GM23248 (cell line): Measurements from ENCODE around the gene CCT3. TPM values are rescaled to one million over a fixed set of nuclear protein-coding genes. Genes with fewer than 3 reads are reported as not detected.

Experiments
- DNase-seq: peaks from one replicate; pipeline ENCODE4 v3.0.0-alpha.2; 2015
- H2AFZ ChIP-seq: fragments of 200-600 bp; sonication (generic); 2 replicates; pipeline ENCODE4 v1.6.1; 2016; ENCODE audit warnings: antibody characterized with exemption
- H3F3A ChIP-seq: fragments of 200-600 bp; sonication (generic); 2 replicates; pipeline ENCODE4 v1.6.1; 2016; ENCODE audit warnings: mild to moderate bottlenecking, antibody characterized with exemption, mixed run types; ENCODE audit not compliant: insufficient read depth
- H3K27ac ChIP-seq: fragments of 200-600 bp; sonication (generic); 2 replicates; pipeline ENCODE4 v1.5.1; 2016; ENCODE audit warnings: mild to moderate bottlenecking
- H3K27me3 ChIP-seq: fragments of 200-600 bp; sonication (generic); replicated peaks from 2 replicates; pipeline ENCODE4 v1.6.1; 2016; ENCODE audit warnings: mild to moderate bottlenecking; ENCODE audit not compliant: insufficient read depth
- H3K36me3 ChIP-seq: fragments of 200-600 bp; sonication (generic); 2 replicates; pipeline ENCODE4 v1.6.1; 2016; ENCODE audit warnings: low read depth, mild to moderate bottlenecking
- H3K4me1 ChIP-seq: fragments of 200-600 bp; sonication (generic); 2 replicates; pipeline ENCODE4 v1.6.1; 2016; ENCODE audit warnings: mild to moderate bottlenecking; ENCODE audit not compliant: insufficient read depth
- H3K4me2 ChIP-seq: fragments of 200-600 bp; sonication (generic); one replicate; pipeline ENCODE4 v1.6.1; 2016; ENCODE audit warnings: mild to moderate bottlenecking; ENCODE audit not compliant: unreplicated experiment
- H3K4me3 ChIP-seq: fragments of 200-600 bp; sonication (generic); 2 replicates; pipeline ENCODE4 v1.5.1; 2016; ENCODE audit warnings: mild to moderate bottlenecking
- H3K79me2 ChIP-seq: fragments of 200-600 bp; sonication (generic); 2 replicates; pipeline ENCODE4 v1.6.1; 2016; ENCODE audit warnings: mild to moderate bottlenecking; ENCODE audit not compliant: insufficient read depth
- H3K9ac ChIP-seq: fragments of 200-600 bp; sonication (generic); 2 replicates; pipeline ENCODE4 v1.6.1; 2016; ENCODE audit warnings: mild to moderate bottlenecking
- H3K9me2 ChIP-seq: fragments of 200-600 bp; sonication (generic); 2 replicates; pipeline ENCODE4 v1.6.1; 2016; ENCODE audit warnings: mixed run types, mild to moderate bottlenecking, moderate library complexity; ENCODE audit not compliant: insufficient read depth
- H3K9me3 ChIP-seq: fragments of 200-600 bp; sonication (generic); one replicate; pipeline ENCODE4 v1.6.1; 2017; ENCODE audit warnings: low read depth
- H4K20me1 ChIP-seq: fragments of 200-600 bp; sonication (generic); 2 replicates; pipeline ENCODE4 v1.6.0; 2016; ENCODE audit not compliant: insufficient read depth
- EZH2 ChIP-seq: fragments of 200-600 bp; sonication (generic); IDR thresholded peaks from 2 replicates; pipeline ENCODE4 v1.6.1; 2018; ENCODE audit warnings: antibody characterized with exemption, mild to moderate bottlenecking; ENCODE audit not compliant: insufficient read depth, poor library complexity, severe bottlenecking
- EZH2phosphoT487 ChIP-seq: fragments of 200-600 bp; sonication (generic); IDR thresholded peaks from 2 replicates; pipeline ENCODE4 v1.6.1; 2018; ENCODE audit warnings: antibody characterized with exemption, moderate library complexity, mild to moderate bottlenecking, low read depth; ENCODE audit not compliant: insufficient read depth
- WGBS, 2 experiments: methylation state at CpG; one replicate each; pipeline ENCODE4 v1.1.6; 2015 to 2017; ENCODE audit warnings: low lambda C conversion rate in 2 of 2, low coverage in 1 of 2; ENCODE audit errors: missing lambda C conversion rate in 2 of 2; 5-methylcytosine and 5-hydroxymethylcytosine counted together
- in situ Hi-C: fragments of 300-500 bp; cut with MboI; formaldehyde crosslinking; loops from 2 replicates; pipeline ENCODE4 v1.15.0; 2020
- polyA plus RNA-seq: library from polyadenylated mRNA; unstranded; fragments of >200 nt; fragmentation: Nextera tagmentation; extraction: Ambion mirVana; gene quantifications from 2 replicates; pipeline ENCODE4 v1.2.1, GENCODE V29; 2016
- total RNA-seq: library from RNA; depleted of rRNA; stranded (reverse); fragments of >200 nt; shearing (Covaris generic); gene quantifications from 2 replicates; pipeline ENCODE4 v1.2.3, GENCODE V29; 2014

CCT3 gene
- total and polyA plus RNA-seq, 2 experiments from 2014 or later, result 226 to 307 TPM

- peaks cover 17% of the 10 kb centered on the region; the same call in 1 of the 2 replicates for H3K27me3 ChIP-seq
- H3K9ac ChIP-seq, result no peak overlapping the region
- no peaks in the 10 kb centered on the region for H3K4me1 ChIP-seq
- H3K4me3 ChIP-seq, result no peak overlapping the region
- no peak overlapping the region for H3K27ac ChIP-seq
- TF ChIP-seq EZH2phosphoT487 (no peak), EZH2 (no peak)
- no peak overlapping the region for H2AFZ ChIP-seq
- no peak for DNase-seq
- no peaks in the 10 kb centered on the region for H3K79me2 ChIP-seq
- no peaks in the 10 kb centered on the region for H3F3A ChIP-seq
- H3K4me2 ChIP-seq, result no peak overlapping the region
- H3K36me3 ChIP-seq, result no peaks in the 10 kb centered on the region
- no peaks in the 10 kb centered on the region for H4K20me1 ChIP-seq
- in situ Hi-C loops, result no loop called here
- H3K9me3 ChIP-seq, result no peaks in the 10 kb centered on the region
- H3K9me2 ChIP-seq, result no peaks in the 10 kb centered on the region
Measured at GRCh38 chr1:156365754-156366153, 27.7 kb upstream of the CCT3 start.

- H3K9ac ChIP-seq, result no peak overlapping the region
- no peak overlapping the region for H3K4me3 ChIP-seq
- DNase-seq, result no peak
- H3K4me1 ChIP-seq, result no peaks in the 10 kb centered on the region
- H3F3A ChIP-seq, result no peaks in the 10 kb centered on the region
- no peak for TF ChIP-seq EZH2phosphoT487
- TF ChIP-seq EZH2, result no peak
- H4K20me1 ChIP-seq, result no peaks in the 10 kb centered on the region
- no peaks in the 10 kb centered on the region for H3K9me3 ChIP-seq
- H3K79me2 ChIP-seq, result no peaks in the 10 kb centered on the region
- no peak overlapping the region for H2AFZ ChIP-seq
- H3K9me2 ChIP-seq, result no peaks in the 10 kb centered on the region
- in situ Hi-C loops, result no loop called here
- no peak overlapping the region for H3K27ac ChIP-seq
- WGBS, 2 experiments, result 83 to 86% methylated on average over 11 of the region's 11 CpGs
- H3K27me3 ChIP-seq, result peaks cover 23% of the 10 kb centered on the region; the same call in 1 of the 2 replicates
- no peak overlapping the region for H3K4me2 ChIP-seq
- H3K36me3 ChIP-seq, result no peaks in the 10 kb centered on the region
Measured at GRCh38 chr1:156360534-156360933, 22.4 kb upstream of the CCT3 start.

GRCh38 chr1:156359973-156360372 is 21.9 kb upstream of the CCT3 start:
- TF ChIP-seq EZH2phosphoT487 (no peak), EZH2 (no peak)
- Histone ChIP-seq H3K4me3 (no peak overlapping the region), H3K9me3 (no peaks in the 10 kb centered on the region), H4K20me1 (no peaks in the 10 kb centered on the region), H3K27ac (no peak overlapping the region), H3F3A (no peaks in the 10 kb centered on the region), H3K4me2 (no peak overlapping the region), H3K79me2 (no peaks in the 10 kb centered on the region), H3K27me3 (peaks cover 21% of the 10 kb centered on the region; the same call in 1 of the 2 replicates), H3K4me1 (no peaks in the 10 kb centered on the region), H3K9me2 (no peaks in the 10 kb centered on the region), H3K9ac (no peak overlapping the region), H3K36me3 (no peaks in the 10 kb centered on the region), H2AFZ (no peak overlapping the region)
- peak; percentile 71 for DNase-seq
- in situ Hi-C loops, result no loop called here
- 13 to 14% methylated on average over 6 of the region's 6 CpGs for WGBS, 2 experiments

- Histone ChIP-seq H3K9me3 (no peaks in the 10 kb centered on the region), H3K9me2 (no peaks in the 10 kb centered on the region), H3K9ac (no peak overlapping the region), H3K36me3 (no peaks in the 10 kb centered on the region), H2AFZ (no peak overlapping the region), H3K27ac (no peak overlapping the region), H3K4me1 (no peaks in the 10 kb centered on the region), H3F3A (no peaks in the 10 kb centered on the region), H3K4me3 (no peak overlapping the region), H3K4me2 (no peak overlapping the region), H3K79me2 (no peaks in the 10 kb centered on the region), H4K20me1 (no peaks in the 10 kb centered on the region), H3K27me3 (peaks cover 13% of the 10 kb centered on the region; the same call in 1 of the 2 replicates)
- peak; percentile 52 for DNase-seq
- in situ Hi-C loops, result no loop called here
- WGBS, 2 experiments, result 50 to 68% methylated on average over 3 of the region's 3 CpGs
- TF ChIP-seq EZH2phosphoT487, result no peak
- TF ChIP-seq EZH2, result no peak
Measured at GRCh38 chr1:156359249-156359648, 21.2 kb upstream of the CCT3 start.

DNA sequence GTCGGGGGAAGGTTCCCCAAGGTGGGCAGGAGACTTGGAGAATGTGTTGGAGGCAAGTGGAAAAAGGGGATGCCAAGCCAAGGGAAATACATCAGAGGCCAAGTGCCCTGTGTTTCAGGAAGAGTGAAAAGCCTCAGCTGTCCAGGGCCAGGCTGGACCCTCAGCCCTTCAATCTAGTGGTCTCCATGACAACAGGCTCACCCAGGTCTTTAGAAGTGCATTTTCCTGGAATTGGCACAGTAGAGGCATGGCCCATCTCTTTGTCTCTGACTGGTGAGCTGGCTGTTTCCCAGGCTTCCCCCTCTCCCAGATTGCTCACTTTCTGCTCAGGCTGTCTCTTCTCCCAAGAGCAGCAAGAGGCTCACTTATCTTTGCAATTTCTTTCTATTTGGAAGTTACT is 20.5 kb upstream of the CCT3 start:
- Histone ChIP-seq H3K9ac (no peak overlapping the region), H3K36me3 (no peaks in the 10 kb centered on the region), H3K4me2 (no peak overlapping the region), H3K9me2 (no peaks in the 10 kb centered on the region), H3K9me3 (no peaks in the 10 kb centered on the region), H3K27me3 (peaks cover 13% of the 10 kb centered on the region; the same call in 1 of the 2 replicates), H3F3A (no peaks in the 10 kb centered on the region), H3K4me1 (no peaks in the 10 kb centered on the region), H3K4me3 (no peak overlapping the region), H3K79me2 (no peaks in the 10 kb centered on the region), H2AFZ (no peak overlapping the region), H3K27ac (no peak overlapping the region), H4K20me1 (no peaks in the 10 kb centered on the region)
- TF ChIP-seq EZH2phosphoT487 (no peak), EZH2 (no peak)
- no peak for DNase-seq
- in situ Hi-C loops, result no loop called here
- 25 to 33% methylated on average over 1 of the region's 1 CpG for WGBS, 2 experiments
